Naive B cell (primary cell): ENCODE measurements around the gene WNT3A. TPM values are rescaled to one million over a fixed set of nuclear protein-coding genes. Genes with fewer than 3 reads are reported as not detected.

Source experiments
- ATAC-seq, 2 donors: fragments of 150-1000 bp; cut with Tn5 transposase; 2 replicates each; pipeline ENCODE4 v1.10.0; 2021; ENCODE audit warnings: low read depth in 2 of 2, mild to moderate bottlenecking in 2 of 2, moderate library complexity in 2 of 2
- DNase-seq: peaks from one replicate; pipeline ENCODE4 v3.0.0; 2022
- H3K27ac Mint-ChIP-seq, 6 donors: one replicate each; pipeline ENCODE4 v1.8.0; 2020 to 2022; ENCODE audit warnings: mild to moderate bottlenecking in 6 of 6, mixed read lengths in 6 of 6, moderate library complexity in 5 of 6, inconsistent platforms in 2 of 6
- H3K27me3 Mint-ChIP-seq, 3 donors: one replicate each; pipeline ENCODE4 v1.8.0; 2021 to 2022; ENCODE audit warnings: mixed read lengths in 3 of 3, mild to moderate bottlenecking in 1 of 3
- H3K36me3 Mint-ChIP-seq, 2 donors: one replicate each; pipeline ENCODE4 v1.8.0; 2020 to 2022; ENCODE audit warnings: mixed read lengths in 2 of 2, inconsistent platforms in 1 of 2, mild to moderate bottlenecking in 1 of 2
- H3K4me1 Mint-ChIP-seq, 3 donors: one replicate each; pipeline ENCODE4 v1.8.0; 2020 to 2022; ENCODE audit warnings: mixed read lengths in 3 of 3, inconsistent platforms in 1 of 3, mild to moderate bottlenecking in 1 of 3, moderate library complexity in 1 of 3
- H3K4me3 Mint-ChIP-seq, 8 donors: one replicate each; pipeline ENCODE4 v1.8.0; 2020 to 2022; ENCODE audit warnings: mild to moderate bottlenecking in 8 of 8, mixed read lengths in 8 of 8, moderate library complexity in 8 of 8, inconsistent platforms in 2 of 8
- H3K9me3 Mint-ChIP-seq, 7 donors: one replicate each; pipeline ENCODE4 v1.8.0; 2020 to 2022; ENCODE audit warnings: mixed read lengths in 7 of 7, mild to moderate bottlenecking in 5 of 7, inconsistent platforms in 2 of 7, moderate library complexity in 1 of 7
- polyA plus RNA-seq, 6 donors: library from polyadenylated mRNA; unstranded; fragments of 300-500 nt; fragmentation: Illumina TruSeq; gene quantifications; one replicate each; pipeline ENCODE4 v1.2.3, GENCODE V29; 2021; ENCODE audit warnings: low read depth in 6 of 6

Gene WNT3A
- polyA plus RNA-seq, 6 donors from 2014 or later, result not detected

GRCh38 chr1:228071839-228072657, 65.2 kb downstream of the WNT3A start:
- peak in 1 of 2 donors; percentile 16 for ATAC-seq

GRCh38 chr1:228072658-228073043, 65.9 kb downstream of the WNT3A start:
- H3K36me3 Mint-ChIP-seq, result no peaks in the 10 kb centered on the region

More at GRCh38 chr1:228071839-228072657, 65.2 kb downstream of the WNT3A start:
- H3K27me3 Mint-ChIP-seq, result peaks cover 0 to 20% (median 16%) of the 10 kb centered on the region in 3 donors
- no peaks in the 10 kb centered on the region for H3K9me3 Mint-ChIP-seq
- H3K4me3 Mint-ChIP-seq, result no peak overlapping the region
- H3K4me1 Mint-ChIP-seq, result peaks cover 0 to 24% (median 24%) of the 10 kb centered on the region in 3 donors
- DNase-seq, result no peak
- H3K36me3 Mint-ChIP-seq, result no peaks in the 10 kb centered on the region
- H3K27ac Mint-ChIP-seq, result peak overlapping the region in 1 of 6 donors; percentile 0

GRCh38 chr1:228073061-228073856, 66.5 kb downstream of the WNT3A start:
- H3K27me3 Mint-ChIP-seq, result peaks cover 0 to 7% (median 4%) of the 10 kb centered on the region in 3 donors
- no peaks in the 10 kb centered on the region for H3K9me3 Mint-ChIP-seq
- H3K4me3 Mint-ChIP-seq, result no peak overlapping the region
- H3K4me1 Mint-ChIP-seq, result peaks cover 3 to 31% (median 24%) of the 10 kb centered on the region in 3 donors
- no peak overlapping the region for H3K27ac Mint-ChIP-seq
- no peak for ATAC-seq
- DNase-seq, result no peak
- no peaks in the 10 kb centered on the region for H3K36me3 Mint-ChIP-seq

More at GRCh38 chr1:228072658-228073043, 65.9 kb downstream of the WNT3A start:
- Mint-ChIP-seq H3K4me3 (no peak overlapping the region), H3K9me3 (no peaks in the 10 kb centered on the region), H3K27ac (no peak overlapping the region), H3K4me1 (peaks cover under 1 to 29% (median 24%) of the 10 kb centered on the region in 3 donors), H3K27me3 (peaks cover 0 to 14% (median 10%) of the 10 kb centered on the region in 3 donors)
- DNase-seq (no peak), ATAC-seq (no peak)

- Mint-ChIP-seq H3K36me3 (no peaks in the 10 kb centered on the region), H3K9me3 (no peaks in the 10 kb centered on the region), H3K4me3 (no peak overlapping the region), H3K4me1 (peaks cover 3 to 34% (median 28%) of the 10 kb centered on the region in 3 donors), H3K27ac (peak overlapping the region in 1 of 6 donors; percentile 59), H3K27me3 (peaks cover 0 to under 1% (median 0%) of the 10 kb centered on the region in 3 donors)
- no peak for ATAC-seq
- DNase-seq, result no peak
Observed at GRCh38 chr1:228073857-228074545, 67.2 kb downstream of the WNT3A start.

GRCh38 chr1:228074954-228075730, 68.3 kb downstream of the WNT3A start:
- Mint-ChIP-seq H3K27me3 (no peaks in the 10 kb centered on the region), H3K36me3 (no peaks in the 10 kb centered on the region), H3K27ac (no peak overlapping the region), H3K4me3 (no peak overlapping the region), H3K4me1 (peaks cover 3 to 35% (median 35%) of the 10 kb centered on the region in 3 donors), H3K9me3 (no peaks in the 10 kb centered on the region)
- ATAC-seq, result no peak
- no peak for DNase-seq

- no peaks in the 10 kb centered on the region for H3K27me3 Mint-ChIP-seq
- no peak for ATAC-seq
- peak overlapping the region in 1 of 8 donors; percentile 36 for H3K4me3 Mint-ChIP-seq
- H3K27ac Mint-ChIP-seq, result peak overlapping the region in 2 of 6 donors; percentile 24 to 55
- DNase-seq, result no peak
- H3K4me1 Mint-ChIP-seq, result peaks cover 3 to 36% (median 32%) of the 10 kb centered on the region in 3 donors
- no peaks in the 10 kb centered on the region for H3K9me3 Mint-ChIP-seq
- H3K36me3 Mint-ChIP-seq, result no peaks in the 10 kb centered on the region
Observed at GRCh38 chr1:228075801-228076271, 69.0 kb downstream of the WNT3A start.

GRCh38 chr1:228076796-228077430, 70.1 kb downstream of the WNT3A start:
- H3K27me3 Mint-ChIP-seq, result no peaks in the 10 kb centered on the region
- H3K4me1 Mint-ChIP-seq, result peaks cover 9 to 41% (median 34%) of the 10 kb centered on the region in 3 donors
- peak overlapping the region in 1 of 8 donors; percentile 36 for H3K4me3 Mint-ChIP-seq
- no peak for DNase-seq
- no peaks in the 10 kb centered on the region for H3K36me3 Mint-ChIP-seq
- no peaks in the 10 kb centered on the region for H3K9me3 Mint-ChIP-seq
- ATAC-seq, result no peak
- peak overlapping the region in 3 of 6 donors; percentile 33 to 81 (median 69) for H3K27ac Mint-ChIP-seq

- Mint-ChIP-seq H3K4me1 (peaks cover 9 to 41% (median 30%) of the 10 kb centered on the region in 3 donors), H3K9me3 (no peaks in the 10 kb centered on the region), H3K36me3 (no peaks in the 10 kb centered on the region), H3K4me3 (peak overlapping the region in 1 of 8 donors; percentile 52), H3K27ac (peak overlapping the region in 2 of 6 donors; percentile 69 to 77), H3K27me3 (no peaks in the 10 kb centered on the region)
- DNase-seq (no peak), ATAC-seq (no peak)
Observed at GRCh38 chr1:228077565-228078330, 71.0 kb downstream of the WNT3A start.

- Mint-ChIP-seq H3K27me3 (no peaks in the 10 kb centered on the region), H3K4me1 (peaks cover 15 to 37% (median 36%) of the 10 kb centered on the region in 3 donors), H3K36me3 (no peaks in the 10 kb centered on the region), H3K4me3 (peak overlapping the region in 3 of 8 donors; percentile 61 to 73 (median 71)), H3K27ac (peak overlapping the region in 2 of 6 donors; percentile 24 to 75), H3K9me3 (no peaks in the 10 kb centered on the region)
- ATAC-seq, result no peak
- DNase-seq, result no peak
Observed at GRCh38 chr1:228079013-228079412, 72.2 kb downstream of the WNT3A start.

GRCh38 chr1:228079601-228080263, 72.9 kb downstream of the WNT3A start:
- Mint-ChIP-seq H3K27me3 (no peaks in the 10 kb centered on the region), H3K36me3 (no peaks in the 10 kb centered on the region), H3K9me3 (no peaks in the 10 kb centered on the region), H3K27ac (no peak overlapping the region), H3K4me1 (peaks cover 22 to 38% (median 38%) of the 10 kb centered on the region in 3 donors), H3K4me3 (peak overlapping the region in 3 of 8 donors; percentile 3 to 73 (median 71))
- DNase-seq (no peak), ATAC-seq (no peak)

GRCh38 chr1:228081144-228081543, 74.3 kb downstream of the WNT3A start:
- H3K36me3 Mint-ChIP-seq, result no peaks in the 10 kb centered on the region
- no peaks in the 10 kb centered on the region for H3K27me3 Mint-ChIP-seq
- peaks cover 36 to 53% (median 48%) of the 10 kb centered on the region in 3 donors for H3K4me1 Mint-ChIP-seq

More at GRCh38 chr1:228081144-228081543, 74.3 kb downstream of the WNT3A start:
- Mint-ChIP-seq H3K27ac (peak overlapping the region in 2 of 6 donors; percentile 11 to 92), H3K9me3 (no peaks in the 10 kb centered on the region), H3K4me3 (peak overlapping the region; percentile 80 to 97 (median 88))
- no peak for ATAC-seq
- DNase-seq, result no peak
